ENCODE measurements around the gene SERPINB13.

DNA sequence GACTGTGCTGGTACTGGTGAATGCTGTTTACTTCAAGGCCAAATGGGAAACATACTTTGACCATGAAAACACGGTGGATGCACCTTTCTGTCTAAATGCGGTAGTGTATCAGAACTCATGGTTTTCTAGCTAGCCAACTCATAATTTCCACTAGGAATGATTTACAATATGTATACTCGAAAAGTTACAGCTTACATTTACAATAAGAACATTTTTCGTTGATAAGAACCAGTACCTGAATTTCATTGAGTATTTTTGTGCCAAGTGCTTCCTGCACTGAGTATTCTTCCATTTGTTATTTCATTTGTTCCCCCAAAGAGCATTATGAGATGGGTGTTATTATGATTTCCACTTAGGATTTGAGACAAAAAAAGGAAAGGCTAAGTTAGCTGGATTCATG, 23.1 kb upstream of the SERPINB13 start:
- TF ChIP-seq CTCF (IDR thresholded peaks at IDR 0.05) (no peak), POLR2A (IDR thresholded peaks at IDR 0.05) (no peak)
